Fibroblast of pulmonary artery (primary cell): ENCODE data around the gene LGALS9.
"Not testable (repeated sequence)": the region's sequence is repeated elsewhere in the genome, so short reads cannot be mapped to it uniquely, and the experiment has no call there.

Source experiments
- DNase-seq: peaks from one replicate; pipeline ENCODE4 v3.0.0-alpha.2; 2010; ENCODE audit warnings: low read depth
- H3K4me3 ChIP-seq: replicated peaks from 2 replicates; pipeline ENCODE4 v1.5.1; 2011; ENCODE audit warnings: low read depth, mild to moderate bottlenecking, control low read depth, low read length, moderate library complexity
- TF ChIP-seq, protein P1 (sequence below): IDR thresholded peaks from 2 replicates; pipeline ENCODE4 v1.5.1; 2011; ENCODE audit warnings: mild to moderate bottlenecking, control low read depth, low read length, inconsistent platforms; ENCODE audit errors: missing control alignments

Gene LGALS9

DNA sequence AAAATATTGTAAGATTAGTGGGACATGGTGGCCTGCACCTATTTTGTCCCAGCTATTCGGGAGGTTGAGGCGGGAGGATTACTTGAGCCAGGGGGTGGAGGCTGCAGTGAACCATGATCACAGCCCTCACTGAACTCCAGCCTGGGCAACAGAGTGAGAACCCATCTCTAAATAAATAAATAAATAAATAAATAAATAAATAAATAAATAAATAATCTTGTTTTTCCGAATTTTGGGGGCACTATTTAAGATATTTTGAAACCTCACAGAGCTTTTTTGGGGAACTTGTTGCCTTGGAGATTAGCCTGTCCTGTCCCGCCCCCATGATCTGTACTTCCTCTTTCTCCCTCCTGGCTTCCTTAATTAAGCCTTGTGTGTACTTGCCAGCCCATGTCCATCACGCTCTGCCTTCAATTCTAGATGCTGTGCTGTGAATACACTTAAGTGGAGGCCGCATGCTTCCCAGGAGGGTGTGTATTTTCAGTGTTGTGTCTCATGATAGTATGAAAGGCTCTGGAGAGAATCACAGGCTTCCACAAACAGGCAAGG is 4.4 kb downstream of the LGALS9 start:
- TF ChIP-seq, protein P1, sequence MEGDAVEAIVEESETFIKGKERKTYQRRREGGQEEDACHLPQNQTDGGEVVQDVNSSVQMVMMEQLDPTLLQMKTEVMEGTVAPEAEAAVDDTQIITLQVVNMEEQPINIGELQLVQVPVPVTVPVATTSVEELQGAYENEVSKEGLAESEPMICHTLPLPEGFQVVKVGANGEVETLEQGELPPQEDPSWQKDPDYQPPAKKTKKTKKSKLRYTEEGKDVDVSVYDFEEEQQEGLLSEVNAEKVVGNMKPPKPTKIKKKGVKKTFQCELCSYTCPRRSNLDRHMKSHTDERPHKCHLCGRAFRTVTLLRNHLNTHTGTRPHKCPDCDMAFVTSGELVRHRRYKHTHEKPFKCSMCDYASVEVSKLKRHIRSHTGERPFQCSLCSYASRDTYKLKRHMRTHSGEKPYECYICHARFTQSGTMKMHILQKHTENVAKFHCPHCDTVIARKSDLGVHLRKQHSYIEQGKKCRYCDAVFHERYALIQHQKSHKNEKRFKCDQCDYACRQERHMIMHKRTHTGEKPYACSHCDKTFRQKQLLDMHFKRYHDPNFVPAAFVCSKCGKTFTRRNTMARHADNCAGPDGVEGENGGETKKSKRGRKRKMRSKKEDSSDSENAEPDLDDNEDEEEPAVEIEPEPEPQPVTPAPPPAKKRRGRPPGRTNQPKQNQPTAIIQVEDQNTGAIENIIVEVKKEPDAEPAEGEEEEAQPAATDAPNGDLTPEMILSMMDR = no peak
- DNase-seq = no peak
- H3K4me3 ChIP-seq = no peak overlapping the region

- DNase-seq, H3K4me3 ChIP-seq: not testable (repeated sequence)
These were observed 5.1 kb downstream of the LGALS9 start for GRCh38 chr17:27636005-27636520.

DNA sequence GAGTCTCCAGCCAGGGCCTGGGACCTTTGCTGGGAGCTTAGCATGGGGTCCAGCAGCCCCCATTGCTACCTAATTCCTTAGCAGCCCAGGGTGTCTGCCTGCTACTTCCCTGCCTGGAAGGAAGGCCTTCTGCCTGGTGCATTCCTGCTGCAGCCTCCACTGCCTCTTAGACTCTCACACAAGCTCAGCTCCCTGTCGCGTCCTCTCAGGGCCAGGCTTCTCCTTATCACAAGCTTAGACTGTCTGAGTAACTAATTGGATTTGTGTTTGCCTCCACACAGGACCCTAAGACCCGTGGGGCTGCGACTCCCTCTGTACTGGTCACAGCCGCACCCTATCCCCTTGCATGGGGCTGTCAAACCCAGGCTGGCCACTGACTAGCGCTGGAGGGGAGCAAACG is 6.8 kb downstream of the LGALS9 start:
- not testable (repeated sequence) for H3K4me3 ChIP-seq, DNase-seq

DNA sequence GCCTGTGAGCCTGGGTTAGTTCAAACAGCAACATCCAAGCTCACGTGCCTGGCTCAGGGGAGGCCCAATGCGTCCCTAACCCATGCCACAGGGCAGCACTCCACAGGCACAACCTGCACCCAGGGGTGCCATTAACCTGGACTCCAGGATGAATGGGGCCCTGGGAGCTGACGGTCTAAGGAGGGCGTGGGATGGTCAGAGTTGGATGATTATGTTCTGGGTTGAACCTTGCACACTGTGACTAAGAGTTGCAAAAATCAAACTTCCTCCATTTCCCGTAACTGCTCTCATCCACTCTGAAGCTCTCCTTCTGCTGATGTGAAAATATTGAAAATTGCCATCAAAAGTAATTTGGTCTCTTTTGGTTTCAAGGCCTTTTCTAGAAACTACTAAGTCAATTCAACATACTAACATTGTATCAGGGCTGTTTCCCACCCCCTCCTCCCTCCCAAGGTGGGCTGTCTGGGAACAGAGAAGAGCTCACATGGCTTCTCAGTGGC is 7.5 kb downstream of the LGALS9 start:
- not testable (repeated sequence) for H3K4me3 ChIP-seq, DNase-seq

DNA sequence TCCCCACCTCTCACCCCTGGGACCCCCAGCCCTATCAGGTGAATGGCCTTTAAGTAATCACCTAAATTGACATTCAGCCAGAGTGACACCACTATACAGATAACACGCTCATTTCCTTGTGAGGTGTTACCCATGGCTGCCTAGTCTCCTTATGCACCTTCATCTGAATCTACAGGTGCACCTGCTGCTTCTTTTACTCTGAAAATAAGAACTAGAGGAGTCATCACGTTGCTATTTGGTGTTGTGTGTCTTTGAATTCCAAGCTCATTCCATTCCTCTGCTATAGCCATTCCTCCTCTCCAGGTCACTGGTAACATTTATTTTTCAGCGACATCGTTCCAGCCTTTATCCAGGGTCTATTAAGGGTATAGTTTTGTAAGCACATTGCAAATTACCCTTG is 9.8 kb downstream of the LGALS9 start:
- no peak for DNase-seq
- H3K4me3 ChIP-seq = no peak overlapping the region
- TF ChIP-seq, protein P1 = no peak

DNA sequence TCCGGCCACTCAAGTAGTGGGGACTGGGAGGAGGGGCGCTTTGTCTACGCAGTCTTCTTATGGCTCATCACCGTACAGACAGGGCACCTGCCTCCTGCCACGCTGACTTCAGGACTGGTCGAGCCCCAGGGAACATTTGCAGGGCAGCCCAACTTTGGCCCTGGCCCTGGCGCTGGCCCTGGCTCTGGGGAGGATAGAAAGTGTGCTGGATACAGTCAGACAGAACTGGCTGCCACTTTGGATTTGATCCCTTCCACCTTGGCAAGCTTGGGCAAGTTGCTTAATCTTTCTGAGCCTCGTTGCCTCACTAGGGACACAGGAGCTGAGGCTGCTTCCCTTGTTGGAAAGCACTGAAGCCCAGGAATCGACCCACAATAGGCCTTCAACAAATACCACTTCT is 13.6 kb downstream of the LGALS9 start:
- peak; percentile 23 for DNase-seq
- no peak overlapping the region for H3K4me3 ChIP-seq
- TF ChIP-seq, protein P1 = no peak

DNA sequence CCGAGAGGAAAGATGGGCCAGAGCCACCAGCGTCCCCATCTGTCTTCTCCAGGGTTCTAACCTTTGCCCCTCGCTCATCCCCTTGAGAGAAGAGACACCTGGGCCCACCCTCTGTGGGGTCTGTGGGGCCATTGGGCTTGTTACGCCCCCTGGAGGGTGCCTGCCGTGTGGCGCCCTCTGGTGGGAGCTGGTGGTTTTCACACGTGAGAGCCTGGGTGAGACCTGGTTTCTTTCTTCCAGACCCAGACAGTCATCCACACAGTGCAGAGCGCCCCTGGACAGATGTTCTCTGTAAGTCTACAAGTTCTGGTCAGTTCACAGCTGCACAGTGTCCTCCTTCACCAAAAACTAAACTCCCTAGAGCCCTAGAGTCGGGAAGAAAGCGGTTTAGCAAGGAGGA is 14.6 kb downstream of the LGALS9 start:
- DNase-seq, H3K4me3 ChIP-seq: not testable (repeated sequence)

GRCh38 chr17:27646232-27646631 is 15.2 kb downstream of the LGALS9 start:
- no peak overlapping the region for H3K4me3 ChIP-seq
- DNase-seq = no peak
- TF ChIP-seq, protein P1 = no peak

DNA sequence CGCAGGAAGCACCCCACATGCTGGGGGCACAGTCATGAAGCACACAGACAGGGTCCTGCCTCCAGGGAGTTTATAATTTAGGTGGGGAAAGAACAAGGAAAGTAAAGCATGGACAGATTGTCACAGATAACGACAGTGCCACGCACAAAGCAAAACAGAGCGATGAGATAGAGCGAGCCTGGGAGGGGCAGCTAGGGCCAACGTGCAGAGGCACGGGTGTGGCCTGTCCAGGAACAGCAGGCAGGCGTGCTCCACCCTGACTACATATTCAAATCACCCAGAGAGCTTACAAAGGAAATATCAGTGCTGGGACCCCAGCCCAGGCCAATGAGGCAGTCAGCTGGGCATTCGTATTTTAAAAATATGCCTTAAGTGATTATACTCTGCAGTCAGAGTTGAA is 16.8 kb downstream of the LGALS9 start:
- TF ChIP-seq, protein P1 = no peak
- no peak for DNase-seq
- no peak overlapping the region for H3K4me3 ChIP-seq

DNA sequence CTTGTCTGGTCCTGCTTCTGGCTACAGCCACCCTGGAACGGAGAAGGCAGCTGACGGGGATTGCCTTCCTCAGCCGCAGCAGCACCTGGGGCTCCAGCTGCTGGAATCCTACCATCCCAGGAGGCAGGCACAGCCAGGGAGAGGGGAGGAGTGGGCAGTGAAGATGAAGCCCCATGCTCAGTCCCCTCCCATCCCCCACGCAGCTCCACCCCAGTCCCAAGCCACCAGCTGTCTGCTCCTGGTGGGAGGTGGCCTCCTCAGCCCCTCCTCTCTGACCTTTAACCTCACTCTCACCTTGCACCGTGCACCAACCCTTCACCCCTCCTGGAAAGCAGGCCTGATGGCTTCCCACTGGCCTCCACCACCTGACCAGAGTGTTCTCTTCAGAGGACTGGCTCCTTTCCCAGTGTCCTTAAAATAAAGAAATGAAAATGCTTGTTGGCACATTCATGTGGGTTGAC is 18.2 kb downstream of the LGALS9 start:
- not testable (repeated sequence) for H3K4me3 ChIP-seq, DNase-seq
